Vagina (tissue), 2 donors: ENCODE measurements around the gene DTYMK. TPM values are rescaled to one million over a fixed set of nuclear protein-coding genes. Genes with fewer than 3 reads are reported as not detected.

Experiments
- DNase-seq, 2 donors: peaks; one replicate each; pipeline ENCODE4 v3.0.0-alpha.2; 2017; ENCODE audit errors: extremely low spot score in 2 of 2
- H3K27ac ChIP-seq: fragments of 200-600 bp; sonication (generic); one replicate; pipeline ENCODE4 v1.5.1; 2019
- H3K27me3 ChIP-seq: fragments of 200-600 bp; sonication (generic); one replicate; pipeline ENCODE4 v1.5.1; 2019
- H3K36me3 ChIP-seq, 2 donors: fragments of 200-600 bp; sonication (generic); one replicate each; pipeline ENCODE4 v1.5.1; 2017 to 2019
- H3K4me1 ChIP-seq: fragments of 200-600 bp; sonication (generic); one replicate; pipeline ENCODE4 v1.5.1; 2019
- H3K4me3 ChIP-seq, 2 donors: fragments of 200-600 bp; sonication (generic); 1 replicate in 1 of 2; 2 replicates in 1 of 2; pipeline ENCODE4 v1.5.1; 2016 to 2019
- H3K9me3 ChIP-seq: fragments of 200-600 bp; sonication (generic); one replicate; pipeline ENCODE4 v1.5.1; 2019
- CTCF ChIP-seq, 3 experiments: fragments of 450-650 bp in 2 of 3; fragments of 200-600 bp in 1 of 3; sonication (generic) in 1 of 3; IDR thresholded peaks; one replicate each; pipeline ENCODE4 v1.5.1; 2017 to 2019; ENCODE audit warnings: antibody characterized with exemption in 3 of 3, mild to moderate bottlenecking in 2 of 3, moderate library complexity in 2 of 3
- POLR2A ChIP-seq, 2 donors: fragments of 450-650 bp; IDR thresholded peaks; one replicate each; pipeline ENCODE4 v1.6.1; 2017; ENCODE audit warnings: antibody characterized with exemption in 2 of 2, mild to moderate bottlenecking in 2 of 2, moderate library complexity in 2 of 2
- POLR2AphosphoS5 ChIP-seq, 2 donors: sonication (generic); formaldehyde crosslinking; IDR thresholded peaks; one replicate each; pipeline ENCODE4 v1.9.0; 2017; ENCODE audit warnings: antibody characterized with exemption in 2 of 2, mild to moderate bottlenecking in 2 of 2, low read depth in 1 of 2; ENCODE audit not compliant: insufficient read depth in 1 of 2
- intact Hi-C: fragments of 100-400 bp; cut with DNase I; formaldehyde crosslinking; loops from one replicate; pipeline ENCODE4 v1.15.1; 2023
- total RNA-seq: library from RNA; depleted of rRNA; stranded (reverse); fragments of >200 nt; gene quantifications from one replicate; pipeline ENCODE4 v1.2.3, GENCODE V29; 2016

DTYMK gene
- total RNA-seq, 1 donor from 2014 or later: 14.7 TPM

DNA sequence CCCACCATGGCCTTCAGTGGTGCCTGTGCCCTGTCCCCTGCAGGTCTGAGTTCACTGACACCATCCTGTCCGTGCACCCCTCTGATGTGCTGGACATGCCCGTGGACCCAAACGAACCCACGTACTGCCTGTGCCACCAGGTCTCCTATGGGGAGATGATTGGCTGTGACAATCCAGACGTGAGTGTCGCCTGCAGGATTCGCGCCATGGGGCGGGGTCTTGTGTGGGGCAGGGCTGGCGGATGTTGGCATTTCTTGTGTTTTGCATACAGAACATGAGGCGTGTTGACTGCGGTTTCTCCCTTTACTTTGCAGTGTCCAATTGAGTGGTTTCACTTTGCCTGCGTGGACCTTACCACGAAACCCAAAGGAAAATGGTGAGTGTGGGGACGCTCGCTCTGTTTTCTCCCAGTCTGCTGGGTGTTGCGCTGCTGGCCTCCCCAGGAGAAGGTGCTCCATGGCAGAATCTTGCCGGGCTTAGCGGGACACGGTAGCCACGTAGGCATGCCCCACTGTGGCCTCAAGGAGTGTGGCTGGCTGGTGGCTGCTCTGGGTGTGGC lies 36.4 kb upstream of the DTYMK start:
- H3K4me1 ChIP-seq: no peaks in the 10 kb centered on the region
- no peak overlapping the region for H3K27ac ChIP-seq
- no peak overlapping the region for H3K4me3 ChIP-seq
- peaks cover 0 to 46% of the 10 kb centered on the region in 2 donors for H3K36me3 ChIP-seq
- TF ChIP-seq POLR2A (IDR thresholded peaks at IDR 0.05) (no peak), POLR2AphosphoS5 (IDR thresholded peaks at IDR 0.05; ENCODE audit: insufficient read depth in 1 of 2, low read depth in 1 of 2) (no peak), CTCF (IDR thresholded peaks at IDR 0.05) (no peak)
- H3K9me3 ChIP-seq: no peaks in the 10 kb centered on the region
- intact Hi-C loops: no loop called here
- no peaks in the 10 kb centered on the region for H3K27me3 ChIP-seq
- no peak for DNase-seq

DNA sequence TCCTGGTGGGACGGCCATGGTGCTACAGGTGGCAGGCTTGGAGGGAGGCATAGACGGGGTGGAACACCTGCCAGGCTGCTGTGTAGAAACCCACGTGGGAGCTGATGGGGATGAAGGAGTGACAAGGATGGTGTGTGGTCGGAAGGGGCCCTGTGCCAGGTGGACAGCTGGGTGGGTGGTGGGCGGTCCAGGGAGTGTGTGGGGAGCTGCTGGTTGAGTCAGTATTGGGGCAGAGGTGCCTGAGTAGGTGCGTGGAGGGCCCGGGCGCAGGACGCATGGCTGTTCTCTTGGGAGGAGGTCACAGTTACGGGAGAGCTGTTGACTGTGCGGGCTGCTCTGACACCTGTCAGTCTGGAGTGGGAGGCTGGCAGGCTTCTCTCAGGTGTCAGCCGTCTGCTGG lies 35.2 kb upstream of the DTYMK start:
- TF ChIP-seq POLR2AphosphoS5 (IDR thresholded peaks at IDR 0.05; ENCODE audit: insufficient read depth in 1 of 2, low read depth in 1 of 2): no peak
- no peak for TF ChIP-seq POLR2A (IDR thresholded peaks at IDR 0.05)
- TF ChIP-seq CTCF (IDR thresholded peaks at IDR 0.05): no peak
- Histone ChIP-seq H3K9me3 (no peaks in the 10 kb centered on the region), H3K4me1 (no peaks in the 10 kb centered on the region), H3K27ac (no peak overlapping the region), H3K4me3 (no peak overlapping the region), H3K36me3 (peaks cover 0 to 46% of the 10 kb centered on the region in 2 donors), H3K27me3 (no peaks in the 10 kb centered on the region)
- no peak for DNase-seq
- intact Hi-C loops: no loop called here

DNA sequence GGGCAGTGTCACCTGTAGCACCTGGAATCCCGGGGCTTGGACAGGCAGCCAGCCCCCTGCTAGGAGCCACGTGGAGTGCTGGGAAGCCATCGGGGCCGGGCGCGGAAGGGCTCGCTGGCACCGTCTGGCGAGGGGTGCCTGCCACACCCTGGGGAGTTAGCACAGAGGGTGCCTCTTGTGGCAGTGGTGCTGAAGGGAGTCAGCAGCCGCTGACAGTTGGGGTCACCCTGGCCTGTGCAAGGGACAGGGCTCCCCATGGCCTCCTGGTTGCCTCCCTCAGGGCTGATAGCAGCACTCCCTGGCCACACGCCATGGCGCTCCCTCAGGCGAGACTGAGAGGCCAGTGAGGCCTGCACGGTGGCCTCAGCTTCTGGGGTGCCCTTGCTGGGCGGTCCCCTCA lies 33.9 kb upstream of the DTYMK start:
- intact Hi-C loops: no loop called here

GRCh38 chr2:241720099-241720498 lies 33.5 kb upstream of the DTYMK start:
- Histone ChIP-seq H3K27ac (no peak overlapping the region), H3K36me3 (peaks cover 0 to 57% of the 10 kb centered on the region in 2 donors), H3K9me3 (no peaks in the 10 kb centered on the region), H3K27me3 (no peaks in the 10 kb centered on the region), H3K4me3 (no peak overlapping the region), H3K4me1 (no peaks in the 10 kb centered on the region)
- intact Hi-C loops: no loop called here
- no peak for DNase-seq
- TF ChIP-seq POLR2A (IDR thresholded peaks at IDR 0.05) (no peak), POLR2AphosphoS5 (IDR thresholded peaks at IDR 0.05; ENCODE audit: insufficient read depth in 1 of 2, low read depth in 1 of 2) (no peak), CTCF (IDR thresholded peaks at IDR 0.05) (no peak)

More for the DNA sequence above, 33.9 kb upstream of the DTYMK start:
- DNase-seq: no peak
- Histone ChIP-seq H3K4me1 (no peaks in the 10 kb centered on the region), H3K27ac (no peak overlapping the region), H3K9me3 (no peaks in the 10 kb centered on the region), H3K36me3 (peaks cover 0 to 55% of the 10 kb centered on the region in 2 donors), H3K4me3 (no peak overlapping the region), H3K27me3 (no peaks in the 10 kb centered on the region)
- TF ChIP-seq POLR2AphosphoS5 (IDR thresholded peaks at IDR 0.05; ENCODE audit: insufficient read depth in 1 of 2, low read depth in 1 of 2) (no peak), POLR2A (IDR thresholded peaks at IDR 0.05) (no peak), CTCF (IDR thresholded peaks at IDR 0.05) (no peak)

GRCh38 chr2:241719093-241719492 lies 32.5 kb upstream of the DTYMK start:
- Histone ChIP-seq H3K4me1 (no peaks in the 10 kb centered on the region), H3K27ac (no peak overlapping the region), H3K27me3 (no peaks in the 10 kb centered on the region), H3K4me3 (no peak overlapping the region), H3K9me3 (no peaks in the 10 kb centered on the region), H3K36me3 (peaks cover 0 to 61% of the 10 kb centered on the region in 2 donors)
- intact Hi-C loops: no loop called here
- TF ChIP-seq POLR2A (IDR thresholded peaks at IDR 0.05): no peak
- no peak for TF ChIP-seq CTCF (IDR thresholded peaks at IDR 0.05)
- no peak for TF ChIP-seq POLR2AphosphoS5 (IDR thresholded peaks at IDR 0.05; ENCODE audit: insufficient read depth in 1 of 2, low read depth in 1 of 2)
- DNase-seq: no peak
